H9 (cell line): ENCODE measurements around the gene TMEM176B. TPM values are rescaled to one million over a fixed set of nuclear protein-coding genes. Genes with fewer than 3 reads are reported as not detected.

Experiments used
- DNase-seq: peaks from one replicate; pipeline ENCODE4 v3.0.0-alpha.2; 2017
- H2AFZ ChIP-seq: one replicate; pipeline ENCODE4 v1.6.1; 2013; ENCODE audit warnings: mild to moderate bottlenecking, low read length, control low read depth, moderate library complexity
- H2AK5ac ChIP-seq: 2 replicates; pipeline ENCODE4 v1.6.1; 2013; ENCODE audit warnings: low read length, control low read depth, mixed read lengths; ENCODE audit not compliant: insufficient read length
- H2BK120ac ChIP-seq: one replicate; pipeline ENCODE4 v1.6.1; 2013; ENCODE audit warnings: low read depth, mild to moderate bottlenecking, low read length, control low read depth, inconsistent platforms; ENCODE audit not compliant: poor library complexity, severe bottlenecking
- H2BK12ac ChIP-seq: 2 replicates; pipeline ENCODE4 v1.6.1; 2013; ENCODE audit warnings: low read length, control low read depth, mixed read lengths, low read depth; ENCODE audit not compliant: insufficient read length
- H2BK15ac ChIP-seq: 2 replicates; pipeline ENCODE4 v1.6.1; 2013; ENCODE audit warnings: low read depth, low read length, control low read depth
- H2BK20ac ChIP-seq: one replicate; pipeline ENCODE4 v1.6.1; 2013; ENCODE audit warnings: low read depth, mild to moderate bottlenecking, low read length, control low read depth, inconsistent platforms; ENCODE audit not compliant: poor library complexity, severe bottlenecking
- H2BK5ac ChIP-seq: 2 replicates; pipeline ENCODE4 v1.6.1; 2013; ENCODE audit warnings: low read length, control low read depth, mixed read lengths; ENCODE audit not compliant: insufficient read length
- H3K14ac ChIP-seq: 2 replicates; pipeline ENCODE4 v1.6.1; 2013; ENCODE audit warnings: low read length, control low read depth; ENCODE audit not compliant: insufficient read depth
- H3K18ac ChIP-seq: 2 replicates; pipeline ENCODE4 v1.6.1; 2013; ENCODE audit warnings: low read depth, mild to moderate bottlenecking, mixed read lengths, low read length, control low read depth; ENCODE audit not compliant: insufficient read length
- H3K23ac ChIP-seq: 2 replicates; pipeline ENCODE4 v1.6.1; 2013; ENCODE audit warnings: low read length, control low read depth, mixed read lengths, low read depth; ENCODE audit not compliant: insufficient read length
- H3K23me2 ChIP-seq: 2 replicates; pipeline ENCODE4 v1.6.1; 2013; ENCODE audit warnings: low read depth, mild to moderate bottlenecking, mixed read lengths, low read length, control low read depth; ENCODE audit not compliant: insufficient read length, poor library complexity, severe bottlenecking
- H3K27ac ChIP-seq: 2 replicates; pipeline ENCODE4 v1.5.1; 2013; ENCODE audit warnings: low read length, control low read depth, mixed read lengths, low read depth; ENCODE audit not compliant: insufficient read length
- H3K27me3 ChIP-seq: 2 replicates; pipeline ENCODE4 v1.6.1; 2013; ENCODE audit warnings: low read length, control low read depth, inconsistent platforms; ENCODE audit not compliant: insufficient read depth
- H3K4ac ChIP-seq: 2 replicates; pipeline ENCODE4 v1.6.1; 2013; ENCODE audit warnings: low read depth, mild to moderate bottlenecking, control low read depth, inconsistent platforms, low read length, moderate library complexity
- H3K4me1 ChIP-seq: 2 replicates; pipeline ENCODE4 v1.6.1; 2013; ENCODE audit warnings: low read length, control low read depth, inconsistent platforms; ENCODE audit not compliant: insufficient read depth
- H3K4me2 ChIP-seq: 2 replicates; pipeline ENCODE4 v1.6.1; 2013; ENCODE audit warnings: low read length, control low read depth, mixed read lengths; ENCODE audit not compliant: insufficient read length, insufficient read depth
- H3K56ac ChIP-seq: 2 replicates; pipeline ENCODE4 v1.6.1; 2013; ENCODE audit warnings: low read depth, mild to moderate bottlenecking, mixed read lengths, low read length, control low read depth; ENCODE audit not compliant: insufficient read length
- H3K79me1 ChIP-seq: 2 replicates; pipeline ENCODE4 v1.6.1; 2013; ENCODE audit warnings: low read depth, mild to moderate bottlenecking, moderate library complexity, low read length, control low read depth, inconsistent platforms; ENCODE audit not compliant: insufficient read depth, poor library complexity, severe bottlenecking
- H3K79me2 ChIP-seq: 2 replicates; pipeline ENCODE4 v1.6.1; 2013; ENCODE audit warnings: low read length, control low read depth, inconsistent platforms; ENCODE audit not compliant: insufficient read depth
- H3K9ac ChIP-seq: 2 replicates; pipeline ENCODE4 v1.6.1; 2013; ENCODE audit warnings: low read length, control low read depth, mixed read lengths; ENCODE audit not compliant: insufficient read length; ENCODE audit errors: extremely low read depth
- H3K9me3 ChIP-seq: one replicate; pipeline ENCODE4 v1.6.1; 2013; ENCODE audit warnings: low read depth, low read length, inconsistent platforms; ENCODE audit not compliant: control insufficient read depth
- H3T11ph ChIP-seq: one replicate; pipeline ENCODE4 v1.6.1; 2013; ENCODE audit warnings: mild to moderate bottlenecking, low read length, control low read depth, inconsistent platforms
- H4K20me1 ChIP-seq: one replicate; pipeline ENCODE4 v1.6.1; 2013; ENCODE audit not compliant: control insufficient read depth, insufficient read length, insufficient read depth
- H4K5ac ChIP-seq: 2 replicates; pipeline ENCODE4 v1.6.1; 2013; ENCODE audit warnings: low read depth, mild to moderate bottlenecking, mixed read lengths, low read length, control low read depth; ENCODE audit not compliant: insufficient read length
- H4K8ac ChIP-seq: replicated peaks from 2 replicates; pipeline ENCODE4 v1.6.1; 2013; ENCODE audit warnings: low read length, control low read depth, mixed read lengths, low read depth; ENCODE audit not compliant: insufficient read length
- H4K91ac ChIP-seq: 2 replicates; pipeline ENCODE4 v1.6.1; 2013; ENCODE audit warnings: low read depth, mild to moderate bottlenecking, moderate library complexity, mixed read lengths, low read length, control low read depth; ENCODE audit not compliant: insufficient read length
- H3K27ac Mint-ChIP-seq, 3 experiments: 2 replicates in 2 of 3; 3 replicates in 1 of 3; pipeline ENCODE4 v1.8.0; 2020 to 2021; ENCODE audit warnings: mixed read lengths in 3 of 3, mild to moderate bottlenecking in 1 of 3, moderate library complexity in 1 of 3
- H3K27me3 Mint-ChIP-seq: 2 replicates; pipeline ENCODE4 v1.8.0; 2021; ENCODE audit warnings: low read depth, mild to moderate bottlenecking, moderate library complexity, mixed read lengths
- H3K36me3 Mint-ChIP-seq, 3 experiments: 2 replicates in 2 of 3; 3 replicates in 1 of 3; pipeline ENCODE4 v1.8.0; 2020 to 2021; ENCODE audit warnings: low read depth in 3 of 3, mixed read lengths in 3 of 3; ENCODE audit not compliant: insufficient read depth in 1 of 3
- H3K4me1 Mint-ChIP-seq, 2 experiments: 2 replicates each; pipeline ENCODE4 v1.8.0; 2020; ENCODE audit warnings: mixed read lengths in 2 of 2
- H3K4me3 Mint-ChIP-seq, 2 experiments: 2 replicates in 1 of 2; 3 replicates in 1 of 2; pipeline ENCODE4 v1.8.0; 2020 to 2021; ENCODE audit warnings: mild to moderate bottlenecking in 2 of 2, mixed read lengths in 2 of 2, moderate library complexity in 1 of 2
- H3K9me3 Mint-ChIP-seq, 2 experiments: 2 replicates in 1 of 2; 3 replicates in 1 of 2; pipeline ENCODE4 v1.8.0; 2020; ENCODE audit warnings: mild to moderate bottlenecking in 2 of 2, mixed read lengths in 2 of 2, moderate library complexity in 1 of 2
- CTCF ChIP-seq: fragments of 200-600 bp; sonication (generic); conservative IDR thresholded peaks from 3 replicates; pipeline ENCODE4 v1.8.0; 2021; ENCODE audit warnings: antibody characterized with exemption, mild to moderate bottlenecking
- WGBS: extraction: QIAGEN DNeasy Blood & Tissue Kit; methylation state at CpG from one replicate; pipeline ENCODE4 v1.1.7; 2013; ENCODE audit warnings: missing lambda C conversion rate, low lambda C conversion rate, mixed read lengths; ENCODE audit not compliant: insufficient read length; ENCODE audit errors: extremely low coverage; 5-methylcytosine and 5-hydroxymethylcytosine counted together
- total RNA-seq: library from RNA; stranded (reverse); gene quantifications from 2 replicates; pipeline ENCODE4 v1.2.1, GENCODE V29; 2021

Gene TMEM176B
- total RNA-seq, 1 experiment from 2014 or later: 0.85 TPM

- no CpG with 5 or more reads among the region's 3 CpGs for WGBS
- Histone ChIP-seq H4K8ac (no peak overlapping the region), H3K9ac (no peak overlapping the region), H3K79me1 (no peaks in the 10 kb centered on the region), H3K18ac (no peak overlapping the region), H3K79me2 (no peaks in the 10 kb centered on the region), H4K20me1 (no peaks in the 10 kb centered on the region), H2BK120ac (no peak overlapping the region), H3K4ac (no peak overlapping the region), H3K27me3 (no peaks in the 10 kb centered on the region), H4K5ac (no peak overlapping the region), H3K4me1 (no peaks in the 10 kb centered on the region), H2BK5ac (no peak overlapping the region), H2BK15ac (no peak overlapping the region), H3K27ac (no peak overlapping the region), H3K14ac (no peak overlapping the region), H3K4me2 (no peak overlapping the region), H3K23me2 (no peaks in the 10 kb centered on the region), H3K9me3 (no peaks in the 10 kb centered on the region), H2AK5ac (no peak overlapping the region), H2BK20ac (no peak overlapping the region), H2BK12ac (no peak overlapping the region), H3K56ac (no peak overlapping the region), H3T11ph (no peak overlapping the region), H4K91ac (no peak overlapping the region), H2AFZ (no peak overlapping the region), H3K23ac (no peak overlapping the region)
- Mint-ChIP-seq H3K27ac (no peak overlapping the region), H3K27me3 (peaks cover 41% of the 10 kb centered on the region), H3K4me3 (no peak overlapping the region), H3K4me1 (no peaks in the 10 kb centered on the region), H3K9me3 (no peaks in the 10 kb centered on the region), H3K36me3 (no peaks in the 10 kb centered on the region)
- no peak for TF ChIP-seq CTCF
- no peak for DNase-seq
Measured at GRCh38 chr7:150842018-150842417, 41.9 kb upstream of the TMEM176B start.
